ENCODE measurements around the gene IFI44. TPM values are rescaled to one million over a fixed set of nuclear protein-coding genes. Genes with fewer than 3 reads are reported as not detected.
A peak's percentile ranks its signal among the peaks of the same experiment; 100 is the strongest.

IFI44 gene
- total RNA-seq, 1 experiment from 2014 or later, result 88.4 TPM

DNA sequence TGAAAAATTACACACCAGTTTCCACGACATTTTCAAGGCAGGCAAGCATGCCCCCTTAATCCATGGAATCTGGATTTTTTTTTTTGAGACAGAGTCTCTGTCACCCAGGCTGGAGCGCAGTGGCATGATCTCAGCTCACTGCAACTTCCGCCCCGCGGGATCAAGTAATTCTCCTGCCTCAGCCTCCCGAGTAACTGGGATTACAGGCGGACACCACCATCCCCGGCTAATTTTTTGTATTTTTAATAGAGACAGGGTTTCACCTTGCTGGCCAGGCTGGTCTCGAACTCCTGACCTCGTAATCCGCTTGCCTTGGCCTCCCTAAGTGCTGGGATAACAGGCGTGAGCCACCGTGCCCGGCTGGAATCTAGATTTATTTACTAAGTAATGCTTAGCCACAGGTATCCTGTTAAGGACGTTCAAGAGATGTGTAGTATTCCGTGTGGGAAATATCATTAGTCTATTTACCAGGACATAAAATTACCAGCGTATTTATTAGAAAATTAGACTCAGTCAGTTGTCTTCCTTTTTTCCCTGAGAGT lies 2.5 kb downstream of the IFI44 start:
- no peak for DNase-seq (ENCODE audit: low spot score)

DNA sequence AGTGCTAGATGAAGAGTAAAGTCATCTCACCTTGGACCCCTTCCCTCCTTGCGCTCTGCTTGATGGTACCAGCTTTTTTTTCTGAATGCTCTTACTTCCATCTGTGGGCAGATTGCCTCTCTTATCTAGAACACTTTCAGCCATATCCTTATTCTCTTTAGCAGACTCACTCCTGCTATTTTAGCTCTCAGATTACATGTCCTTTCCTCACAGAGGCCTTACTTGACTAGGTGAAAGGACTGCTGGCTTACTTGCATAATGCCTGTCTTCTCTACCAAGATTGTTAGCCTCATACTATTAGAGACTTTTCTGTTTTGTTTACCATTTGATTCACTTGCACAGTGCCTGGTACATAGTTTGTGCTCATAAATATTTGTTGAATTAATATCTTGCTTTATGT lies 9.3 kb downstream of the IFI44 start:
- no peak for DNase-seq (ENCODE audit: low spot score)

DNA sequence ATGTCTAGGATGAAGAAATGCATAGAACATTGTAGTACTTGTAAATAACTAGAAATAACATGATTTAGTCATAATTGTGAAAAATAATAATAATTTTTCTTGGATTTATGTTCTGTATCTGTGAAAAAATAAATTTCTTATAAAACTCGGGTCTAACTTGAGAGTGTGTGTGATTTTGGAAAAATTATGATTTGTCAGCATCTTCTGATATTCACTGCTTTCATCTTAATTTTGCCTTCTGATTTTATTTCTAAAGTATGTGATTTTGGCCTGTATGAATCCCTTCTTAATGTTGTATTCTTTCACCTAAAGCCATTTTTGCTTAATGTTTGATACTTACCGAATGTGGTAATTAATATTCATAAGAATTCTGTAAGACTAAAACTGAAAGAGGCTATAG lies 14.3 kb downstream of the IFI44 start:
- DNase-seq (ENCODE audit: low spot score), result no peak

DNA sequence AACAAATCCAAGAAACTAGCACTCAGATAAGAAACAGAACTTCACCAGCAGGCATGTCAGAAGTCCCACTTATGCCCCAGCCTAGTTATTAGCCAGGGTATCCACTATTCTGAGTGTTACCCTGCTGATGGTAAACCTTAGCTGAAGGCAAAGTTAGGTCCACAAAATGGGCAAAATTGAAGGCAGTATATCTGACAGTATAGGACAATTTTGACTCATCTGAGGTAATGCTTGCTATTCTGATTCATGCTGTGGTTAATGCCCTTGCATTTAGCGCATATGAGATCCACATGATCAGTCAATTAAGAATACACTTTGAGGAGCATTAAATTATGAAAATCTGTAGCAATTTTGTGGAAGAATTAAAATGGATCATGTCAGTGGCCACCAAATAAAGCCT lies 15.1 kb downstream of the IFI44 start:
- no peak for DNase-seq (ENCODE audit: low spot score)

DNA sequence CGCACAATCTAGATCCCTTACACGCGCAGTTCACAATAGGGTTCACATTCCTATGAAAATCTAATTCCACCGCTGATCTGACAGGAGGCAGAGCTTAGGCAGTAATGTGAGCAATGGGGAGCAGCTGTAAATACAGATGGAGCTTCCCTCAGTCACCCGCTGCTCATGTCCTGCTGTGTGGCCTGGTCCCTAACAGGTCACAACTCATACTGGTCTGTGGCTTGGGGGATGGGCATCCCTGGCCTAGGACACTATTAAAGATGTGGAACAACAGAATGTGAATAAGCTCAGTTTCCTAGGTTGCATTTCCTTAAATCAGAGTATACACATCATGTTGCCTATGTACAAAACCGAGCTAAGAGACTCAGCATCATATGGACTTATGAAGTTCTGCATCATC lies 16.2 kb downstream of the IFI44 start:
- DNase-seq (ENCODE audit: low spot score), result no peak

DNA sequence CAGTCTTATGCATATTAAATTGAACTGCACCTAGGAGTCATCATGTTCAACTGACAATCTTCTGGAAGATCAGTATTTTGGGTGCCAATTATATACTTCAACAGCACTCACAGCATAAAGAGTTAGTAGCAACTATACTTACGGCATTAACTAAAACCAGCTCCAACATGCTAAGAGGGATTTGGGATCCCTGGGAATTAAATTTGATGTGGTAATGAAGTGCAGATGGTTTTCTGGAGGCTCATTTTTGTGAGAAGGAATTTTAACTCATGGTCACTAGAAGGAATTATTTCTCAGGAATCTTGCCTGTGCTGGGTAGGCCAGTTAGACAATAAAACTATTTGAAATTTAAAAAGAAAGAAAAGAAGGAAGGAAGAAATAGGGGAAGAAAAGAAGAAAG lies 18.3 kb downstream of the IFI44 start:
- no peak for DNase-seq (ENCODE audit: low spot score)

DNA sequence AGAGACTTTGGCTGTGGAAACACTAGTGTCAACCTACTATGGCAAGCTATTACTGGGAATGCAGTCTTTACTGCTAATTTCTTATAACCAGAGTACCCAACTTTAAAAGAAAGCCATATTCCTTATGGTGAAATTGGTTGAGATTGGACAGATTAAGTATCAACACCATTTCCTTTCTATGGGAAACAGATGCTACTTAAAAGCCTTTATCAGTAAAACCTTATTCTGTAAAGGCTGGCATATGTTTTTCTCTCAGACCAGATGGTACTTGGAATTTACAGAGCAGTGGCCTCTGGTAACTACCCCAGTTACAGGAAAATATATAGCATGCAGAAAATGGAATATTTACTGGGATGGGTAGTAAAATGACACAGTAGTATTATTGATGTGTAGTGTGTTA lies 18.8 kb downstream of the IFI44 start:
- DNase-seq (ENCODE audit: low spot score), result no peak

DNA sequence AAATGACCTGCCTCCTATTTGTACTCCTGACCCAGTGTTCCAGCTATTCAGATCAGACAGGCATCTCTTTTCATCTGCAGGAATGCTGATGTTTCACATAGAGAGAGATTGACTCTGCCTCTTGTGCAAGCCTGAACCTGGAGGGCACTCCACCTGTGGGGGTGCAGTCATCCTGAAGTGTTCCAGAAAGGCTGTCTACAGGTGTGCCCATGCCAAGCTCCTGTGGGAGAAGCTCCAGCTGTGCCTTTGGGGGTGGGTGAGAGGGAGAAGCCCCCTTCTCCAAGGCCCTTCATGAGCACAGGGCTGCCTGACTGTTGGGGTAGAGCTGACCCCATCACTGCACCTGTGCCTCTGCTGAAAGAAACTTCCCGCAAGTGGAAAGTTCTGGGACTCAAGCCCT lies 22.8 kb downstream of the IFI44 start:
- DNase-seq (ENCODE audit: low spot score), result no peak

DNA sequence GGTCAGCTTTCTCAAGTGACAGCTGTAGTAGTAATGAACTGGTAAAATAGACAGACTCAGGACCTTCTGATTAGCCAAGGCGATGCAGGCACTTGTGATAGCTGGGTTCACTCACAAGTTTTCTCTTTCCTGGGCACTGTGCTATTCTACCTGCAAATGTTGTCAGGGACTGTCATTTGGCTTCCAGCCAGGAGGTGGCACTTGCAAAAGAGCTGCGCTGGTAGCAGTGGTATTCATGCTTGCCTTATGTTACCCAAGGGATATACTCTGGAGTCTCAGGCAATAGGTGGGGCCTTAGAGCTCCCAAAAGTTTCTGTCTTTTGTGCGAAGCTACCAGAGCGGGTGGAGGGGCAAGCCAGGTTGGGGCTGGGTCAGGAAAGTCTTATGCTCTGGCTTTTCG lies 23.5 kb downstream of the IFI44 start:
- DNase-seq (ENCODE audit: low spot score), result no peak

DNA sequence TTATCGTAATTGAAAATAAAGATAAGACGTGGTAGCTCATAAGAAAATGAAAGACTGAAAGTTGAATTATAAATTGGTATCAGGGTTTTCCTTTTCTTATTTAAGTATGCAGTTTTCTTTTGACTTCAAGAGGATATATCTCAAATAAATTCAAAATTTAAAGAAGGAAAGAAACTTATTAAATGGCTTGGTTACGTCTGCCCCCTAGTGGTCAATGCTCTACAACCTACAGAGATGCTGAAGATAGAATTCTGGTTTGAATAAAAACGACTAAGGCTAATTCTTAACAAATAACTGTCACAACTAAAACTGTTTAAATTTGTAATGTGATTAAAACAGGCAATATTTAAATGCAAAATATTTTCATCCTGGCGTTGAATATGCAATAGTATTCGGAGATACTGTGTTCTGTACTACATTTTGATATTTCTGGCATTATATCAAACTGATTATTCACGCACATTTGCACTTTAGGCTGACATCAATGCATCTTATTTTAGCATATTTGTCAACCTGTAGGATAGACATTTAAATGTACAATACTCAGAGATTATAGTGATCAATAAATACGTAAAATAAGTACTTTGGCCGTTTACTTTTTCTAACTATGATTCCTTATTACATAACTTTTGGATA lies 26.8 kb downstream of the IFI44 start:
- peak; percentile 30 for DNase-seq (ENCODE audit: low spot score)

DNA sequence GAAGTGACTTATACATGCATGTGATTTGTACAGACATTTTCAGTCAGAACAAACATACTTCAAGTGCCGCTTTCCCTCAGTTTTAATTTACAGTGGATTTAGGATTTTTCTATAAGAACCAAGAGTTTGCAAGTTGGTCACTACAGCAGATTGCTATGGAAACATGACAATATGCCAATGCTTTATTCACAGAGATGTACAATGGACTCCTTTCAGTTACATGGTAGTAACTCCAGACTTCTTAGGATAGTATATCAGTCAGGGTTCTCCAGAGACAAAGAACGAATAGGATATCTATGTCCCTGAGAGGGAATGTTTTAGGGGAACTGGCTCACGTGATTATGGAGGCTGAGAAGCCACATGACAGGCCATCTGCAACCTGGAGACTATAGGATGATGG lies 27.4 kb downstream of the IFI44 start:
- no peak for DNase-seq (ENCODE audit: low spot score)

DNA sequence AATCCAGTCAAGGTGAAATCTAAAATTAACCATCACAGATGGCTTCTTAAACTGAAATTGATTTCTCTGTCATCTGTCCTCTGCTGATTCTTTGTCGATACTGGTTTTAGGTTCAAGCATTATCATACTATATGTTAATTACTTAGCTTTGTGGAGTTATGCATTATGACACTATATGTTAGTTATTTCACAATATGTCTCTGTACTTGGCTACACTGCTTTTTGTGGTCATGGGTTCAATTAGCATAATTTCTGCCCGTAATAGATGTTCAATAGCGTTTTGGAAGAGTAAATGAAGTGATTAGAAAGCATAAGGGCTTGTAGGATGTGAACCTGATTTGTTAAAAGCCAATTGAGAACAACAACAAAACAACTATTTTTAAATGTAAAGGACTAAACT lies 28.2 kb downstream of the IFI44 start:
- no peak for DNase-seq (ENCODE audit: low spot score)

DNA sequence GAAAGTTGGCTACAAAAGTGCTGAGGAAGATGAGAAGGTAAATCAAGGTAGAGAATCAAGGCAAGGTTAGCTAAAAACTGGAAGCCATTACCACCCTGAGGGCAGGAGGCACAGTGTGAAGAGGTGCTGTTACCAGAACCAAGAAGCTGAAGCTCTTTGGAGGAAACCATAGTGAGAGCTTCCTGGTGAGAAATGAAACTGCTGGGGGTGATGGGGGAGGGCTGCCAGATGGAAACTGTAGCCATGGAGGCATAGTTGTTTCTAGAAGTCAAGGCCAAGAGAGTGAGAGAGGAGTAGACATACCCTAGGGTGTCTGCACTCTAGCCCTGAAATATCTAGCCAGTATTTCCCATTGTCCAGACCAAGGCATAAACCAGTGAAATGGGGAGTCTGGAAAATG lies 28.7 kb downstream of the IFI44 start:
- DNase-seq (ENCODE audit: low spot score), result no peak

DNA sequence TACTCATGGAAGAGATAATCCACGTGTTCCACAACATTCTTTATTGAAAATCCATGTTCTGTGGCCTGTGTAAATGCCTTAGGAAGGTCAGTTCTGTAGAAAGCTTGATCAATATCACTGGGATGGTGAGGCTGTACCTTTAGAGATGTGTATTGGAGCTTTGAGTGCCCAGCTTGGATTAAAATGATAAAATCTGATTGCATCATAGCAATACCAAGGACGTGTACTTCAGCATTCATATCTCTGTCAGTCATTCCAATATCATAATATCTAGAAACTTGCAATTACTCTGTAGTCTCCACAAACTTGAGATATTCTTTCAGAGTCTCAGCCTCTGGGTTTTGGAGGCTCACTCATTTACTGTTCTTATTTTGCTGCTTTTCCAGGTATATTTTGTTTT lies 31.6 kb downstream of the IFI44 start:
- DNase-seq (ENCODE audit: low spot score), result no peak

DNA sequence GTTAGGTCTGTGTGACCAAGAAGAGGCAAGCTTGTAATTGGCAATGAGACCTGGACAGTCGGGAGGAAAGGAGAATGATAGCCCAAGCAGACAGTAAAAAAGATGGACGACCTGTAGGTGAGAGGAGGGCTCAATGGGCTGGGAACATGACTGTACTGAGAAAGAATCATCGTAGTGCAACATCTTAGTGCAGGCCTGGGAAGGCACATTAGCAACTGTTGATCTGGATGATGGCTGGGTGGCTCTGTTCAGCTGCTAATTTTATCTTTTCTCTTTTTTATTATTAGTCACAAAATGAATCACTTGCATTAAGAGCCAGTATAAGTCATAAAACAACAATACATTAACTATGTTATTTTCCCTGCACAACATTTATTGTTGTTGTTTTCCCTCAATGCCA lies 32.9 kb downstream of the IFI44 start:
- DNase-seq (ENCODE audit: low spot score), result no peak

DNA sequence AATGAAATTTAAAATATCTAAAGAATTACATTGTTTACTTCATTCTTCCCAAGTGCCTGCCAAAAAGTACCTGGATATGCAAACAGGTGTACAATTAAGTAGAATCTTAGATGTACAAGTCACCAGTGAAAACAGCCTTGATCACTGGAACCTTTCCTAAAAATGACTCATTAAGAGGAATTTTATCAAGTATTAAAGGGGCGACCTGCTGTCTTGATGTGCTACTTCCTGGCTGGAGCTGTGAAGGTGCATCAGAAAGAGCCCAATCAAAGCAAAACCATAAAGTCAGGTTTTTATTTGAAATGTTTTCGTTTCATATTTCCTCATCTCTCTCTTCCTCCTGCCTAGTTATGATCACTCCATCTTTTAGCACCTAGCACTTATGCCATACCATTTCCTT lies 33.4 kb downstream of the IFI44 start:
- DNase-seq (ENCODE audit: low spot score), result no peak

DNA sequence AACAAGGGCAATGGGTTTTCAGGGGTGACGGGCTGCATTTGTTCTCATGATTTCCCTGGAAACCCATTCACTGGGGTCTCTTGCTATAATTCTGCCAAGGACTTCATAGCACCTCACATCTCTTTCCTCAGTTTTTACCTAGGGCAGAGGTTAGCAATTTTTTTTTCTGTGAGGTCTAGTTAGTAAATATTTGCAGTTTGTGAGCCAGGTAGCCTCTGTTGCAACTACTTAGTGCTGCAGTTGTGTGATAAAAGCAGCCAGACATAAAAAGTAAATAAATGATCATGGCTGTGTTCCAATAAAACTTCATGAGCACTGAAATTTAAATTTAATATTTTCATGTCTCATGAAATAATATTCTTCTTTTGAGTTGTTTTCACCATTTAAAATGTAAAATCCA lies 37.7 kb downstream of the IFI44 start:
- DNase-seq (ENCODE audit: low spot score), result no peak

DNA sequence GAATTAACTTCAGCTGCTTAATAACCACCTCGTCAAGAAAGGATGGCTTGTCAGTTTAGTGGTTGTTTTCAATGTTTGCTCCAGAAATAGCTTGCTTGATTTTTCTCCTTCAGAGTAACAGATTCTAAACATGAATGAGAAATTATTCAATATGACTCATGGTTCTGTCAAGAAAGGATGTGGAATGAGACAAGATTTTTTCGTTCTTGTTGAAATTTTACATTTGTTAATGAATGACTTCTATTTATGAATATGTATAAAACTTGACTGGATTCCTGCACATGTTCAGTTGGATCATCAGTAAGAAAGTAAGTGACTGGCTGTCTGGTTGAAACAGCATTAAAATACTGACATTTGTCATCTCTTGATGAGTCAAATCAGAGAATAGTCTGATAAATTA lies 38.3 kb downstream of the IFI44 start:
- no peak for DNase-seq (ENCODE audit: low spot score)

DNA sequence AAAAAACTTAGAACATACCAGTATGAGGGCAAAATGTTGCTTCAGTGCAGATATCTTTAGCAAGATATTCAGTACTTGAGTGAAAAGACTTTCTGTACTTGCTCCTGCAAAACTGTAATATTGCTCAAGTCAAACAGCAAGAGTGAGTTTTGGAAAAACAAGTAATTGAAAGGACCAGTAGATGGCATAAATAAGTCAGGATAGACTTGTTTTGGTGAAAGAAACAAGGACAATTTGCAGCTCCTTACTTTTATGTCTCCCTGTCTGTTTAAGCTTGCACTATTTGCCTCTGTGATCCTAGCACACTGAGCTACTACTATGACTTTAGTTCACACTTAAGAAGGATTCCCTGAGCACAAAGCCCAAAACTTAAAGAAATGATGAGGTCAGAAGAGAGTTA lies 39.1 kb downstream of the IFI44 start:
- DNase-seq (ENCODE audit: low spot score), result peak; percentile 31

DNA sequence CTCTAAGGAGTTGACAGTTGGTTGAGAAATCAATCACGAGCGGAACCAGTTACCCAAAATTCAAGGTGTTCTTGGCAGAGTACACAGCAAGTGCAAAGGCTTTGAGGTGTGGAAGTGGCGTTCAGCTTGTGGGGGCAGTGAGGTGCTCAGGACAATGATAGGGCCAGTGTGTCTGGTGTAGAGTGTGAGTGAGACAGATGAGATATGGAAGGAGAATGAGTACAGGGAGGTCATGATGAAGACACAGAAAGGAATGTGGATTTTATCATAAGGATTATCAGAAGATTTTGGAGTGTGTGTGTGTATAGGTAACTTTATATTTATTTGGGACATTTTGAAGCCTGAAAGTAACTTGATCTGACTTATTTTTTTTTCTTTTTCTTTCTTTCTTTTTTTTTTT lies 40.9 kb downstream of the IFI44 start:
- no peak for DNase-seq (ENCODE audit: low spot score)

DNA sequence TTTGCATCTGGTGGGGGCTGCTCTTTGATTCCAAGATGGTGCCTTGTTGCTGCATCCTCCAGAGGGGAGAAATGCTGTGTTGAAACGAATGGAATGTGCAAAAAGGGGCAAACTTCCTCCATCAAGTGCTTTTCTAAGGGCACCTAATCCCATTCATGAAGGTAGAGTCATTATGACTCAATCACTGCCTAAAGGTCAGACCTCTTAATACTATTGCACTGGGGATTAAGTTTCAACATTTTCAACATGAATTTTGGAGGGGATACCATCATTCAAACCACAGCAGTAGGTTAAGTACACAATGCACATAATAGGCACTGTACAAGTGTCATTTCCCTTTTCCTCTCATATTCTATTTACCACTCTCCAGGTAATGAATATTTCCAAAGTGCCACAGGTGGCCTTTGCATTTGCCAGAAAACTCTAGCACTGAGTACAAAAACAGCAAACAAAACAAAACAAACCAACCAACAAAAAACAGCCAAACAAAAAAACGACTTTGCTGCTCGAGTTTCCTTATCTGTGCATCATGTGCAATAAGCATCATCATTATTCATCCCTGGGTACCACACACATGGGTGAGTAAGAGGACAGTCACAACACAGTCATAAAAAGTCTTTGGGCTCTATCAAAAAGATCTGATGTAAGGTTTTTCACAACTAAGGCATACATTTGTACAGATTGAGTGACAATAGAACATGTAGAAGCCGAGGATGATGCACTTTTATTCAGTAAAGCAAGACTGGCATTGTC lies 42.5 kb downstream of the IFI44 start:
- no peak for DNase-seq (ENCODE audit: low spot score)

DNA sequence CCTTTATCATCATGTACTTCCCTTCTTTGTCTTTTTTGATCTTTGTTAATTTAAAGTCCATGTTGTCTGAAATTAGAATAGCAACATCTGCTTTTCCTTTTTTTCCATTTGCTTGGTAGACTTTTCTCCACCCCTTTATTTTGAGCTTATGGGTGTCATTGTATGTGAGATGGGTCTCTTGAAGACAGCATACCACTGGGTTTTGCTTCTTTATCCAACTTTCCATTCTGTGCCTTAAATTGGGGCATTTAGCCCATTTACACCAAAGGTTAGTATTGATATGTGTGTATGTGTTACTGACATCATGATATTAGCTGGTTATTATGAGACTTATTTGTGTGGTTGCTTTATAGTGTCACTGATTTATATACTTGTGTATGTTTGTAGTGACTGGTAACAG lies 50.2 kb downstream of the IFI44 start:
- no peak for DNase-seq (ENCODE audit: low spot score)

DNA sequence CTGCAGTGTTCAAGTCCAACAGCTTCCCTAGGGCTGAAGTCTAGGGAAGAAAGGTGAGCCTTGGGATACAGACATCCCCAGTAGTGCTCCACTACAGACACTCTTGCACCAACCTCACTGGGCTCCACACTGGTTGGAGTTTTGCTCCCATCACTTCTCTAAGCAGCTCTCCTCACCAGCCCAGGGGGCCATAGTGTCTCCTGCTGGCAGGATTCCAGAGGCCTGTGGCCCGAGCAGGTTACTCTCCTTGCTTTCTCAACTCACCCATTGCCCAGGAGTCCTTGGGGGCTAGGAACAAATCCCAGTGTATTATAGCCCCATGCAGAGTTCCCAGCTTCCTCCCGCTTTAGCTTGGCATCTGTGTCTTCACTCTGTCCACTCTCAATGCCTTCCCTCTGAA lies 52.8 kb downstream of the IFI44 start:
- no peak for DNase-seq (ENCODE audit: low spot score)

DNA sequence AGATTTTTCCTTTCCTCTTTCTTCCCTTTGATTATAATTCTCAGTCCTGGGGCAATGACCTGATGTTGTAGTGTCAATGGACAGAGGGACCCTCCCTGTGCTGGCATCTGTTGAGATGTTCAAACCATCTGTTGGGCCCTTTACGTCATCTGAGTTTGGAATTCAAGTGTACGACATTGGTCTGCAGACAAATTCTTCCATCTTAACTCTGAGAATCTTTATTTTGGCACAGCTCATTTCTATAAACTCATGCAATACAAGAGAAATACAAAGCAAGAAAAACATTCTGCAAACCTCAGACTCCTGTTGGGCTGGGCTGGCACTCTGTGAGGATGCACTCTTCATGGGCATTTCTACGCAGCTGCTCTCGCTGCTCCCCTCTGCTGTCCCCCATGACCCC lies 54.2 kb downstream of the IFI44 start:
- no peak for DNase-seq (ENCODE audit: low spot score)
